ENCODE results near the gene TRIM52.
"Not testable (repeated sequence)": the region's sequence is repeated elsewhere in the genome, so short reads cannot be mapped to it uniquely, and the experiment has no call there.

The TRIM52 gene

GRCh38 chr5:181212080-181212479 lies 48.9 kb downstream of the TRIM52 start:
- no peak for DNase-seq

- DNase-seq = no peak
Observed at GRCh38 chr5:181211208-181211607, 49.7 kb downstream of the TRIM52 start.

GRCh38 chr5:181210698-181211097 lies 50.2 kb downstream of the TRIM52 start:
- not testable (repeated sequence) for DNase-seq

GRCh38 chr5:181210148-181210547 lies 50.8 kb downstream of the TRIM52 start:
- not testable (repeated sequence) for DNase-seq

GRCh38 chr5:181209006-181209405 lies 51.9 kb downstream of the TRIM52 start:
- DNase-seq = not testable (repeated sequence)

- no peak for DNase-seq
Observed at GRCh38 chr5:181207960-181208253, 53.0 kb downstream of the TRIM52 start.

GRCh38 chr5:181207214-181207959 lies 53.6 kb downstream of the TRIM52 start:
- DNase-seq = peak; percentile 92

GRCh38 chr5:181205761-181206649 lies 54.9 kb downstream of the TRIM52 start:
- DNase-seq = no peak
